Lower leg skin (tissue), 3 donors: ENCODE measurements around the gene PHGDH.

Experiments used
- CTCF ChIP-seq, 3 donors: fragments of 450-650 bp; IDR thresholded peaks; one replicate each; pipeline ENCODE4 v1.5.1; 2016; ENCODE audit warnings: antibody characterized with exemption in 3 of 3, mild to moderate bottlenecking in 3 of 3, moderate library complexity in 2 of 3
- POLR2A ChIP-seq, 2 donors: fragments of 450-650 bp; IDR thresholded peaks; one replicate each; pipeline ENCODE4 v1.6.1; 2016 to 2017; ENCODE audit warnings: antibody characterized with exemption in 2 of 2, mild to moderate bottlenecking in 1 of 2, moderate library complexity in 1 of 2

GRCh38 chr1:119721896-119722295 is 10.2 kb downstream of the PHGDH start:
- TF ChIP-seq CTCF (IDR thresholded peaks at IDR 0.05) (no peak), POLR2A (IDR thresholded peaks at IDR 0.05) (no peak)
